Endothelial cell of umbilical vein (primary cell): Measurements from ENCODE around the gene SCAMP4. TPM values are rescaled to one million over a fixed set of nuclear protein-coding genes. Genes with fewer than 3 reads are reported as not detected.
A peak's percentile ranks its signal among the peaks of the same experiment; 100 is the strongest.

Experiments used
- BruUV-seq: library from RNA; stranded (reverse); fragments of 400-500 nt; replicated peaks from 2 replicates; lab custom pipeline; 2021; lab: Mats Ljungman, UMichigan
- CTCF ChIA-PET: fragments of 300-600, 350-600 bp; sonication (Branson Sonifier 250); formaldehyde crosslinking; loops from one replicate; lab custom pipeline; 2021; ENCODE audit warnings: antibody characterized with exemption, inconsistent platforms; lab: Charles Lee
- POLR2A ChIA-PET: fragments of 300-600, 350-600 bp; sonication (Branson Sonifier 250); formaldehyde crosslinking; loops from one replicate; lab custom pipeline; 2021; ENCODE audit warnings: antibody characterized with exemption, inconsistent platforms; lab: Charles Lee
- DNase-seq: peaks from one replicate; pipeline ENCODE4 v3.0.0-alpha.2; 2011; ENCODE audit warnings: low read depth, low spot score
- FAIRE-seq: peaks from 2 replicates; lab custom pipeline; 2011; peaks lifted over from hg19 to GRCh38; lab: Jason Lieb, UNC
- H2AFZ ChIP-seq: 2 replicates; pipeline ENCODE4 v1.6.0; 2012; ENCODE audit warnings: low read depth, low read length, control low read depth, inconsistent platforms
- H3K27ac ChIP-seq: 2 replicates; pipeline ENCODE4 v1.5.1; 2011; ENCODE audit warnings: low read depth, mild to moderate bottlenecking, control low read depth, low read length, moderate library complexity; ENCODE audit not compliant: insufficient read depth
- H3K27me3 ChIP-seq, 2 experiments: 2 replicates each; pipeline versions ENCODE4 v1.6.0 to v1.6.1; 2011; ENCODE audit warnings: low read length in 2 of 2, mixed read lengths in 1 of 2; ENCODE audit not compliant: control insufficient read depth in 2 of 2, insufficient read depth in 2 of 2
- H3K36me3 ChIP-seq, 2 experiments: 2 replicates in 1 of 2; 3 replicates in 1 of 2; pipeline ENCODE4 v1.5.1; 2011; ENCODE audit warnings: low read length in 2 of 2, mild to moderate bottlenecking in 1 of 2, moderate library complexity in 1 of 2; ENCODE audit not compliant: control insufficient read depth in 2 of 2, insufficient read depth in 2 of 2; ENCODE audit errors: extremely low read depth in 1 of 2
- H3K4me1 ChIP-seq: 3 replicates; pipeline ENCODE4 v1.5.1; 2011; ENCODE audit warnings: mild to moderate bottlenecking, low read length; ENCODE audit not compliant: control insufficient read depth, insufficient read depth; ENCODE audit errors: extremely low read depth
- H3K4me2 ChIP-seq: 2 replicates; pipeline ENCODE4 v1.6.1; 2011; ENCODE audit warnings: low read length, control low read depth, mixed read lengths; ENCODE audit not compliant: insufficient read depth
- H3K4me3 ChIP-seq, 3 experiments: fragments of 200-600 bp in 1 of 3; sonication (generic), shearing (Covaris generic) in 1 of 3; replicated peaks in 1 of 3; 2 replicates each; pipeline ENCODE4 v1.5.1; 2011 to 2016; ENCODE audit warnings: control low read depth in 3 of 3, low read length in 3 of 3, mild to moderate bottlenecking in 2 of 3, inconsistent platforms in 1 of 3, low read depth in 1 of 3, moderate library complexity in 1 of 3; ENCODE audit not compliant: insufficient read depth in 1 of 3
- H3K79me2 ChIP-seq: 2 replicates; pipeline ENCODE4 v1.6.0; 2012; ENCODE audit warnings: low read length, inconsistent platforms; ENCODE audit not compliant: control insufficient read depth, insufficient read depth
- H3K9ac ChIP-seq: replicated peaks from 2 replicates; pipeline ENCODE3; 2011; ENCODE audit warnings: low read length, control low read depth; ENCODE audit not compliant: insufficient read depth; ENCODE audit errors: extremely low read depth
- H3K9me1 ChIP-seq: replicated peaks from 3 replicates; pipeline ENCODE4 v1.6.0; 2011; ENCODE audit warnings: mild to moderate bottlenecking, low read length; ENCODE audit not compliant: control insufficient read depth, insufficient read depth; ENCODE audit errors: extremely low read depth
- H3K9me3 ChIP-seq: replicated peaks from 2 replicates; pipeline ENCODE4 v1.5.1; 2012; ENCODE audit warnings: low read length, inconsistent platforms; ENCODE audit not compliant: control insufficient read depth, insufficient read depth
- H4K20me1 ChIP-seq: replicated peaks from 2 replicates; pipeline ENCODE3; 2011; ENCODE audit warnings: mild to moderate bottlenecking, low read length; ENCODE audit not compliant: control insufficient read depth, insufficient read depth; ENCODE audit errors: extremely low read depth
- CTCF ChIP-seq, 2 donors: IDR thresholded peaks; 1 replicate in 1 of 2; 2 replicates in 1 of 2; pipeline ENCODE4 v1.5.1; 2011; ENCODE audit warnings: low read length in 2 of 2, mild to moderate bottlenecking in 2 of 2, moderate library complexity in 2 of 2, control low read depth in 1 of 2, inconsistent platforms in 1 of 2, low read depth in 1 of 2; ENCODE audit not compliant: insufficient read depth in 1 of 2; ENCODE audit errors: extremely low read depth in 1 of 2
- EZH2 ChIP-seq: IDR thresholded peaks from 2 replicates; pipeline ENCODE4 v1.6.1; 2012; ENCODE audit warnings: borderline replicate concordance, low read depth, mild to moderate bottlenecking, moderate library complexity, low read length, inconsistent platforms; ENCODE audit not compliant: severe bottlenecking
- GATA2 ChIP-seq: IDR thresholded peaks from 2 replicates; pipeline ENCODE4 v1.7.0; 2011; ENCODE audit warnings: low read depth, mild to moderate bottlenecking, moderate library complexity, mixed read lengths, low read length; ENCODE audit not compliant: insufficient read length, insufficient read depth
- JUN ChIP-seq: IDR thresholded peaks from 2 replicates; pipeline ENCODE4 v1.6.1; 2011; ENCODE audit warnings: borderline replicate concordance, low read depth; ENCODE audit not compliant: insufficient read length, insufficient read depth
- MAX ChIP-seq: IDR thresholded peaks from 2 replicates; pipeline ENCODE4 v1.6.1; 2011; ENCODE audit not compliant: insufficient read depth, insufficient read length
- MYC ChIP-seq: IDR thresholded peaks from one replicate; pipeline ENCODE4 v1.6.1; 2011; ENCODE audit warnings: mild to moderate bottlenecking, low read depth, low read length
- POLR2A ChIP-seq: IDR thresholded peaks from 2 replicates; pipeline ENCODE4 v1.6.1; 2012; ENCODE audit warnings: low read depth, mild to moderate bottlenecking, control low read depth, low read length
- dilution Hi-C: fragments of 300-500 bp; cut with MboI; formaldehyde crosslinking; loops from one replicate; pipeline ENCODE4 v1.15.0; 2019; ENCODE audit warnings: low sequenced_read_pairs; ENCODE audit not compliant: extremely low pct_ligation_motif_present
- intact Hi-C: fragments of 100-400 bp; cut with micrococcal nuclease; formaldehyde crosslinking; loops from one replicate; pipeline ENCODE4 v1.10.0; 2022
- polyA plus RNA-seq, 4 experiments: library from polyadenylated mRNA; depleted of rRNA in 3 of 4; stranded (reverse) in 3 of 4; unstranded in 1 of 4; fragments of >200 nt; gene quantifications; 2 replicates each; pipeline versions ENCODE4 v1.2.1 to v1.2.3, GENCODE V29; 2011 to 2012; ENCODE audit warnings: missing spikeins in 1 of 4
- total RNA-seq: library from RNA; stranded (reverse); gene quantifications from 2 replicates; pipeline ENCODE4 v1.2.3, GENCODE V29; 2021

The SCAMP4 gene
- total and polyA plus RNA-seq, 2 donors (not counting 3 experiments of a cell fraction or from before 2014, with no cell fraction given) = 24.4 to 68.2 TPM

- no peaks in the 10 kb centered on the region for H3K36me3 ChIP-seq
- H2AFZ ChIP-seq = no peak overlapping the region
- H3K9me3 ChIP-seq = no peaks in the 10 kb centered on the region
- H3K27me3 ChIP-seq = no peaks in the 10 kb centered on the region
- CTCF ChIA-PET = interaction anchor here (0.5 to 2.1 kb wide), 4 partner anchors 8 to 65 kb away, joined by 3 to 14 read pairs (median 4); no protein-coding TSS in a partner anchor
- FAIRE-seq (peak; percentile 98), DNase-seq (peak; percentile 76)
- intact Hi-C loops = no loop called here
- H3K4me2 ChIP-seq = peak overlapping the region; percentile 45
- POLR2A ChIA-PET = interaction anchor here (0.6 kb wide), 1 partner anchor 1200 kb away, joined by 3 read pairs; no protein-coding TSS in a partner anchor
- H3K4me3 ChIP-seq = peak overlapping the region in 2 of 3 experiments; percentile 8 to 17
- no TSS peak for BruUV-seq
- H3K9me1 ChIP-seq = no peaks in the 10 kb centered on the region
- H3K27ac ChIP-seq = peak overlapping the region; percentile 52
- peaks cover 83% of the 10 kb centered on the region for H3K79me2 ChIP-seq
- peaks cover 51% of the 10 kb centered on the region for H3K4me1 ChIP-seq
- dilution Hi-C loops = no loop called here
- TF ChIP-seq JUN = no peak
- TF ChIP-seq POLR2A = peak; percentile 17
- no peaks in the 10 kb centered on the region for H4K20me1 ChIP-seq
- H3K9ac ChIP-seq = peak overlapping the region; percentile 10
Observed at GRCh38 chr19:1856698-1857603, 48.2 kb upstream of the SCAMP4 start.

GRCh38 chr19:1857648-1858326 lies 47.4 kb upstream of the SCAMP4 start:
- ChIA-PET POLR2A (no interaction called here), CTCF (interaction anchor here (1.3 to 2.1 kb wide), 3 partner anchors 9 to 32 kb away, joined by 3 to 14 read pairs (median 6); no protein-coding TSS in a partner anchor)
- dilution Hi-C loops = no loop called here
- intact Hi-C loops = no loop called here
- no peaks in the 10 kb centered on the region for H3K27me3 ChIP-seq
- H3K36me3 ChIP-seq = no peaks in the 10 kb centered on the region
- peaks cover 51% of the 10 kb centered on the region for H3K4me1 ChIP-seq
- FAIRE-seq = no peak
- H3K9me3 ChIP-seq = no peaks in the 10 kb centered on the region
- H3K9me1 ChIP-seq = no peaks in the 10 kb centered on the region
- no TSS peak for BruUV-seq
- no peak overlapping the region for H3K4me3 ChIP-seq
- H3K9ac ChIP-seq = peak overlapping the region; percentile 10
- H4K20me1 ChIP-seq = no peaks in the 10 kb centered on the region
- no peak overlapping the region for H3K4me2 ChIP-seq
- H2AFZ ChIP-seq = no peak overlapping the region
- peak overlapping the region; percentile 52 for H3K27ac ChIP-seq
- peaks cover 89% of the 10 kb centered on the region for H3K79me2 ChIP-seq
- no peak for TF ChIP-seq MAX
- TF ChIP-seq POLR2A = no peak
- no peak for TF ChIP-seq EZH2
- TF ChIP-seq JUN = no peak
- TF ChIP-seq CTCF (IDR thresholded peaks at IDR 0.05; ENCODE audit: extremely low read depth in 1 of 2, insufficient read depth in 1 of 2, low read depth in 1 of 2, low read length in 2 of 2) = no peak
- TF ChIP-seq GATA2 = no peak
- TF ChIP-seq MYC = no peak
- no peak for DNase-seq
